ENCODE results near the gene MTHFS.
A peak's percentile ranks its signal among the peaks of the same experiment; 100 is the strongest.

The MTHFS gene

GRCh38 chr15:79853492-79854328 is 43.1 kb downstream of the MTHFS start:
- peak; percentile 96 for TF ChIP-seq CTCF (IDR thresholded peaks at IDR 0.05)

- peak; percentile 76 for TF ChIP-seq CTCF (IDR thresholded peaks at IDR 0.05)
Observed at GRCh38 chr15:79849789-79850188, 47.0 kb downstream of the MTHFS start.

- no peak for TF ChIP-seq CTCF (IDR thresholded peaks at IDR 0.05)
Observed at GRCh38 chr15:79846539-79846938, 50.3 kb downstream of the MTHFS start.

- no peak for TF ChIP-seq CTCF (IDR thresholded peaks at IDR 0.05)
Observed at GRCh38 chr15:79844221-79844620, 52.6 kb downstream of the MTHFS start.

- TF ChIP-seq CTCF (IDR thresholded peaks at IDR 0.05): no peak
Observed at GRCh38 chr15:79837846-79838245, 59.0 kb downstream of the MTHFS start.

GRCh38 chr15:79834495-79834894 is 62.3 kb downstream of the MTHFS start:
- no peak for TF ChIP-seq CTCF (IDR thresholded peaks at IDR 0.05)

- TF ChIP-seq CTCF (IDR thresholded peaks at IDR 0.05): no peak
Observed at GRCh38 chr15:79832367-79833120, 64.3 kb downstream of the MTHFS start.

Data from LNCAP (cell line).